ENCODE measurements around the gene ING2.
"Not testable (repeated sequence)": the region's sequence is repeated elsewhere in the genome, so short reads cannot be mapped to it uniquely, and the experiment has no call there.

ING2 gene

GRCh38 chr4:183552274-183553146 is 47.7 kb downstream of the ING2 start:
- DNase-seq = no peak

DNA sequence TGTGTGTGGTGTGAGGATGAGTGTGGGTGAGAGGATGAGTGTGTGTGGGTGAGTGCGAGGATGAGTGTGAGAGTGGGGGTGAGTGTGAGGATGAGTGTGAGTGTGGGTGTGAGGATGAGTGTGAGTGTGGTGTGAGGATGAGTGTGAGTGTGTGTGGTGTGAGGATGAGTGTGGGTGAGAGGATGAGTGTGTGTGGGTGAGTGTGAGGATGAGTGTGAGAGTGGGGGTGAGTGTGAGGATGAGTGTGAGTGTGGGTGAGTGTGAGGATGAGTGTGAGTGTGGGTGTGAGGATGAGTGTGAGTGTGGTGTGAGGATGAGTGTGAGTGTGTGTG is 48.3 kb downstream of the ING2 start:
- DNase-seq = not testable (repeated sequence)

DNA sequence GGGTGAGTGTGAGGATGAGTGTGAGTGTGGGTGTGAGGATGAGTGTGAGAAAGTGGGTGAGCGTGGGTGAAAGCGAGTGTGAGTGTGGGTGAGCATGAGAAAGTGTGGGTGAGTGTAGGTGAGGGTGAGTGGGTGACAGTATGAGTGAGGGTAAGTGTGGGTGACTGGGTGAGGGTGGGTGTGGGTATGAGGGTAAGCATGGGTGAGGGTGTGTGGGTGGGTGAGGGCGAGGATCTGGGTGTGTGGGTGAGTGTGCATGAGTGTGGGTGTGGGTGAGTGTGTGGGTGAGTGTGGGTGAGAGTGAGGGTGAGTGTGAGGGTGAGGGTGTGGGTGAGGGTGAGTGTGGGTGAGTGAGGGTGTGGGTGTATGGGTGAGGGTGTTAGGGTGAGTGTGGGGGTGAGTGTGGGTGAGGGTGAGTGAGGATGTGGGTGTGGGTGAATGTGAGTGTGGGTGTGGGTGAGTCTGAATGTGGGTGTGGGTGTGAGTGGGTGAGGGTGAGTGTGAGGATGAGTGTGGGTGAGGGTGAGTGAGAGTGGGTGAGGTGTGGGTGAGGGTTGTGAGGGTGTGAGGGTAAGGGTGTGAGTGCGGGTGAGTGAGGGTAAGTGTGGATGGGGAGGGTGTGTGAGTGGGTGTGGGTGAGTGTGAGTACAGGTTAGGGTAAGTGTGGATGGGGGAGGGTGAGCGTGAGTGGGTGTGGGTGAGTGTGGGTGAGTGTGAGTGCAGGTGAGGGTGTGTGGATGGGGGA is 48.9 kb downstream of the ING2 start:
- DNase-seq = no peak

GRCh38 chr4:183554346-183554686 is 49.5 kb downstream of the ING2 start:
- DNase-seq = no peak

DNA sequence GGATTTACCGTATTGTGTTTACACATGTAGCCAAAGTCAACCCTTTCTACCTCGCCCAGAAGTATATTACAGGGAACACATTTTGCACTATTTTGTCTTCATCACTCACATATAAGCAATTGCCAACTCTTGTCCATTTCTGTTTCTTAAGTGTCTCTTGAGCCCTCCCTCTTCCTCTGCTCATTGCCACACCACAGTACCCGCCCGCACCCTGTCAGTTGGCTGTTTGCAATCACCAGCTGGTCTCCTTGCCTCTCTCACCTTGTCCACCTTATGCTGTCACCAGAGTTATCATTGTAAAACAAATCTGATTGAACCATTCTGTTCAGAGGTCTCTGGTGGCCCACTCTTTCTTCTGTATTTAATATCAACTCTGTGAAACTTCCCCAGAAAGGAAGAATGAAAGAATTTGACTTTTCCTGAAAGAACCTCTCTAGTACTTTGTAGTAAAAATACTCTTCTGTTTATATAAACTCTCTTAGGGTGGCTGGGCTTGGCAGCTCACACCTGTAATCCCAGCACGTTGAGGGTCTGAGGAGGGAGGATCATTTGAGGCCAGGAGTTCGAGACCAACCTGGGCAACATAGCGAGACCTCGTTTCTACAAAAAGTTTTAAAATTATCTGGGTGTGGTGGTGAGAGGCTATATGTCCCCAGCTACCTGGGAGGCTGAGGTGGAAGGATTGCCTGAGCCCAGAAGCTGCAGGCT is 50.2 kb downstream of the ING2 start:
- no peak for DNase-seq

DNA sequence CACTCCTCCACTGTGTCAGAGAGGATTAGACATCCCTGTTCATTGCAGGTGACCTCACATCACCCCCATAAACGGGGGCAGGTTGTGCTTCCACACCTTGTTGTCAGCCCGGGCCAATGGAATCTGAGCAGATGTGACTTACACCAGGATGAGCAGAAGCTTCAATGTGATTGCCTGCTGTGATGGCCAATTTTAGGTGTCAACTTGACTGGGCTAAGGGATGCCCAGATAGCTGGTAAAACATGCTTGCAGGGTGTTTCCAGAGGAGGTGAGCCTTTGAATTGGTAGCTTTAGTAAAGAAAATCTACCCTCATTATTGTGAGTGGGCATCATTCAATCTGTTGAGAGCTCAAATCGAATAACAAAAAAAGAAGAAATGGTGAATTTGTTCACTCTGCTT is 52.1 kb downstream of the ING2 start:
- no peak for DNase-seq

- no peak for DNase-seq
Observed at GRCh38 chr4:183557611-183558010, 52.8 kb downstream of the ING2 start.

DNA sequence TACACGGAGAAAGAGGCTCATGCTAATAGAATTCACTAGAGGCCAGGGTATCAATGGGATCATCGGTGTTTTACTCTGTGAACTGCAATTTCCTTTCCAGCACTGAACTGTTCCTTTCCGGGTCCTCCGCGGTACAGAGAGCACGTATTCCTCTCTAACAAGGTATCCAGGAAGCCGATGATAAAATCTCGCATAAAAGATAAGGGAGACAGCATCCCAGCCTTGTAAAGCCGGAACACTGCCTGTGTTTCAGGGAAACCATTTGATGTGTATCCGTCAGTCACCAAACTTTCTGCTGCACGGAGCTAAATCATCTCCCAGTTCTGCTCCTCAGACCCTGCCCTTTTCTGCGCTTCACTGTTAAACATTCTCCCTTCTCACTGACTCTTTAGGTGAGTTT is 54.0 kb downstream of the ING2 start:
- no peak for DNase-seq

DNA sequence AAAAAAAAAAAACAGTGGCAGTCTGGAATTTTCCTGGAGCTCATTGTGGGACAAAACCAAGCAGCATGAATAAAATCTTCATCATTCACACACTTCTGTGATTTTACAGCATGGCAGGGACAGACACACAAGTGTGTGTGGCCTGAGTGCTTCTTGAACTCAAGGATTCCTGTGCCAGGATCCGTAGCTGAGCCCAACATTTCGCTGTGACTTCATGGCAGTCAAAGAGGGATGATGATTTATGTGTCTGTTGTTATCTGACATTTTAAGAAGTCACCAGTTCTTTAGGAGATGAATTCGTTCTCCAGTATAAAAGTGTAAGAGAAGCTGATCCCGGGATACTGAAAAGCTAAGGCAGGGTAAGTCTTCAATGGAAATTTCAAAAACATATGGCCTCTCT is 57.0 kb downstream of the ING2 start:
- DNase-seq = no peak
